Keratinocyte (primary cell): ENCODE measurements around the gene ERAS. TPM values are rescaled to one million over a fixed set of nuclear protein-coding genes. Genes with fewer than 3 reads are reported as not detected.
A peak's percentile ranks its signal among the peaks of the same experiment; 100 is the strongest.

Source experiments
- DNase-seq: peaks from one replicate; pipeline ENCODE4 v3.0.0-alpha.2; 2011; ENCODE audit warnings: low read depth, missing footprints, low spot score
- FAIRE-seq: peaks from 2 replicates; lab custom pipeline; 2011; peaks lifted over from hg19 to GRCh38; lab: Jason Lieb, UNC
- H2AFZ ChIP-seq: 2 replicates; pipeline ENCODE4 v1.6.0; 2012; ENCODE audit warnings: low read length, control low read depth, inconsistent platforms; ENCODE audit not compliant: control insufficient read depth
- H3K27ac ChIP-seq: 2 replicates; pipeline ENCODE4 v1.5.1; 2011; ENCODE audit warnings: low read length; ENCODE audit not compliant: control insufficient read depth, insufficient read depth
- H3K27me3 ChIP-seq: 3 replicates; pipeline ENCODE4 v1.6.0; 2011; ENCODE audit warnings: low read length; ENCODE audit not compliant: control insufficient read depth, insufficient read depth; ENCODE audit errors: extremely low read depth
- H3K36me3 ChIP-seq, 2 experiments: 2 replicates in 1 of 2; 3 replicates in 1 of 2; pipeline ENCODE4 v1.5.1; 2011; ENCODE audit warnings: low read length in 2 of 2, mild to moderate bottlenecking in 1 of 2; ENCODE audit not compliant: control insufficient read depth in 2 of 2, insufficient read depth in 2 of 2; ENCODE audit errors: extremely low read depth in 1 of 2
- H3K4me1 ChIP-seq: 3 replicates; pipeline ENCODE4 v1.5.1; 2011; ENCODE audit warnings: low read length; ENCODE audit not compliant: control insufficient read depth, insufficient read depth; ENCODE audit errors: extremely low read depth
- H3K4me2 ChIP-seq: 3 replicates; pipeline ENCODE4 v1.6.0; 2011; ENCODE audit warnings: low read depth, low read length; ENCODE audit not compliant: control insufficient read depth, insufficient read depth; ENCODE audit errors: extremely low read depth
- H3K4me3 ChIP-seq, 3 experiments: fragments of 200-600 bp in 1 of 3; sonication (generic) in 1 of 3; 2 replicates in 2 of 3; 3 replicates in 1 of 3; pipeline ENCODE4 v1.5.1; 2011 to 2016; ENCODE audit warnings: low read length in 3 of 3, mild to moderate bottlenecking in 3 of 3, control low read depth in 2 of 3, inconsistent platforms in 1 of 3, low read depth in 1 of 3, mixed read lengths in 1 of 3, mixed run types in 1 of 3, moderate library complexity in 1 of 3; ENCODE audit not compliant: control insufficient read depth in 2 of 3, insufficient read depth in 2 of 3; ENCODE audit errors: extremely low read depth in 1 of 3
- H3K79me2 ChIP-seq: 2 replicates; pipeline ENCODE4 v1.6.0; 2012; ENCODE audit warnings: low read length; ENCODE audit not compliant: control insufficient read depth, insufficient read depth
- H3K9ac ChIP-seq: 3 replicates; pipeline ENCODE4 v1.6.0; 2011; ENCODE audit warnings: low read length; ENCODE audit not compliant: control insufficient read depth, insufficient read depth; ENCODE audit errors: extremely low read depth
- H3K9me1 ChIP-seq: 3 replicates; pipeline ENCODE4 v1.6.0; 2011; ENCODE audit warnings: low read length; ENCODE audit not compliant: control insufficient read depth, insufficient read depth; ENCODE audit errors: extremely low read depth
- H3K9me3 ChIP-seq: 2 replicates; pipeline ENCODE4 v1.5.1; 2012; ENCODE audit warnings: low read depth, low read length; ENCODE audit not compliant: control insufficient read depth
- H4K20me1 ChIP-seq: 3 replicates; pipeline ENCODE4 v1.6.0; 2011; ENCODE audit warnings: low read length; ENCODE audit not compliant: control insufficient read depth, insufficient read depth; ENCODE audit errors: extremely low read depth
- EZH2 ChIP-seq: IDR thresholded peaks from one replicate; pipeline ENCODE4 v1.6.1; 2012; ENCODE audit warnings: inconsistent platforms, mild to moderate bottlenecking, low read length, moderate library complexity
- dilution Hi-C: fragments of 300-500 bp; cut with MboI; formaldehyde crosslinking; loops from one replicate; pipeline ENCODE4 v1.7.0; 2020; ENCODE audit warnings: low sequenced_read_pairs; ENCODE audit not compliant: extremely low pct_ligation_motif_present
- polyA plus RNA-seq, 5 experiments: library from polyadenylated mRNA; depleted of rRNA in 3 of 5; stranded (reverse) in 3 of 5; stranded (forward) in 1 of 5; unstranded in 1 of 5; fragments of >200 nt; gene quantifications; 1 replicate in 1 of 5; 2 replicates in 3 of 5; 3 replicates in 1 of 5; pipeline versions ENCODE4 v1.2.1 to v1.2.3, GENCODE V29; 2011 to 2012; ENCODE audit warnings: missing spikeins in 2 of 5, low read depth in 1 of 5, low replicate concordance in 1 of 5
- TF ChIP-seq, protein P1 (sequence below), 3 experiments: IDR thresholded peaks in 1 of 3; conservative IDR thresholded peaks in 1 of 3; optimal IDR thresholded peaks in 1 of 3; 2 replicates in 2 of 3; 3 replicates in 1 of 3; pipeline versions ENCODE3 to v1.5.1; 2011; ENCODE audit warnings: low read length in 3 of 3, mild to moderate bottlenecking in 3 of 3, moderate library complexity in 2 of 3, control low read depth in 1 of 3, inconsistent platforms in 1 of 3; ENCODE audit not compliant: insufficient read depth in 2 of 3; ENCODE audit errors: extremely low read depth in 1 of 3

Gene ERAS
- polyA plus RNA-seq, 1 donor (not counting 4 experiments of a cell fraction or from before 2014, with no cell fraction given) = not detected

DNA sequence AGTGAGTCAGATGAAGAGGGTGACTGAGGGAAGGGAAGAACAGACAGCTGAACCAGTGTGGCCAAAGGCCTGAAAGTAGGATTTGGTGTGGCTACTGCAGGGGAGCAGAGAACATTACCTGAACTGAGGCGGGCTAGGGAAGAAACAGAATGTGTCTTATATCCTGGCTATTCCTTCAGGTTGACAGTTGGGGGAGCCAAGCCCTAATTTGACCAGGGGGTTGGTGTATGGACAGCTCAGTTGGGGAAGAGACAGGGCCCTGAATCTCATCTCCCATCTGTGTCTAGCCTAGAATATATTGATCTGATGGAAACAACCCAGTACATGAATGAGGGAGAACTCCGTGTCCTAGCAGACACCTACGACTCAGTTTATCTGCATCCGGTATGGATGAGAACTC lies 20.2 kb upstream of the ERAS start:
- Histone ChIP-seq H3K79me2 (no peaks in the 10 kb centered on the region), H3K9ac (no peak overlapping the region), H2AFZ (no peak overlapping the region), H3K4me3 (no peak overlapping the region), H3K4me1 (peaks cover 4% of the 10 kb centered on the region), H3K27ac (no peak overlapping the region), H3K36me3 (peaks cover 0 to 1% of the 10 kb centered on the region in 2 experiments), H4K20me1 (no peaks in the 10 kb centered on the region), H3K27me3 (no peaks in the 10 kb centered on the region), H3K9me1 (no peaks in the 10 kb centered on the region), H3K9me3 (no peaks in the 10 kb centered on the region), H3K4me2 (no peak overlapping the region)
- dilution Hi-C loops = no loop called here
- DNase-seq (no peak), FAIRE-seq (no peak)
- TF ChIP-seq, protein P1, sequence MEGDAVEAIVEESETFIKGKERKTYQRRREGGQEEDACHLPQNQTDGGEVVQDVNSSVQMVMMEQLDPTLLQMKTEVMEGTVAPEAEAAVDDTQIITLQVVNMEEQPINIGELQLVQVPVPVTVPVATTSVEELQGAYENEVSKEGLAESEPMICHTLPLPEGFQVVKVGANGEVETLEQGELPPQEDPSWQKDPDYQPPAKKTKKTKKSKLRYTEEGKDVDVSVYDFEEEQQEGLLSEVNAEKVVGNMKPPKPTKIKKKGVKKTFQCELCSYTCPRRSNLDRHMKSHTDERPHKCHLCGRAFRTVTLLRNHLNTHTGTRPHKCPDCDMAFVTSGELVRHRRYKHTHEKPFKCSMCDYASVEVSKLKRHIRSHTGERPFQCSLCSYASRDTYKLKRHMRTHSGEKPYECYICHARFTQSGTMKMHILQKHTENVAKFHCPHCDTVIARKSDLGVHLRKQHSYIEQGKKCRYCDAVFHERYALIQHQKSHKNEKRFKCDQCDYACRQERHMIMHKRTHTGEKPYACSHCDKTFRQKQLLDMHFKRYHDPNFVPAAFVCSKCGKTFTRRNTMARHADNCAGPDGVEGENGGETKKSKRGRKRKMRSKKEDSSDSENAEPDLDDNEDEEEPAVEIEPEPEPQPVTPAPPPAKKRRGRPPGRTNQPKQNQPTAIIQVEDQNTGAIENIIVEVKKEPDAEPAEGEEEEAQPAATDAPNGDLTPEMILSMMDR (optimal IDR thresholded peaks at IDR 0.05 in 1 of 3, IDR thresholded peaks at IDR 0.05 in 1 of 3, conservative IDR thresholded peaks at IDR 0.05 in 1 of 3; ENCODE audit: extremely low read depth in 1 of 3, insufficient read depth in 2 of 3, low read length in 3 of 3) = peak in 1 of 3 experiments; percentile 20
- no peak for TF ChIP-seq EZH2

DNA sequence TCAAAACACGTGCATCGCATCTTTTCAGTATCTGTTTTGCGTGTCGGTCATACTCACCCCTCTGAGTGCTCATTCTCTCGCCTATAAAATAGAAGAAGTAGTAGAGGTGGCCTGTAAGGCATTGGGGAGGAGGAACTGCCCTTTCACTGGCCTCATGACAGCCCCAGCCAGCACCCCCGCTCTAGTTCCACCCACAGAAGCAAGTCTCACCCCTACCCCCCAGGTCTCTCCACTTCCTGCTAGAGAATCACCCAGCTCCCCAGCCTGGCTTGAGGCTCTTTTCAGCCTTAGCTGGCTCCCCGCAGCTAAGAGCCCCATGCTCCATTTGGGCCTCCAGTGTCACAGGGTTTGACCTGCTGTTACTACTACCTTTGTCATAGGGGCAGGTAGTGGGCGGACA lies 12.7 kb upstream of the ERAS start:
- dilution Hi-C loops = no loop called here
- no peak overlapping the region for H3K9ac ChIP-seq
- H3K9me3 ChIP-seq = no peaks in the 10 kb centered on the region
- H3K36me3 ChIP-seq = peaks cover 0 to 5% of the 10 kb centered on the region in 2 experiments
- DNase-seq (no peak), FAIRE-seq (no peak)
- no peak overlapping the region for H3K4me2 ChIP-seq
- no peak overlapping the region for H2AFZ ChIP-seq
- no peaks in the 10 kb centered on the region for H3K4me1 ChIP-seq
- no peak overlapping the region for H3K27ac ChIP-seq
- no peaks in the 10 kb centered on the region for H3K9me1 ChIP-seq
- no peaks in the 10 kb centered on the region for H3K27me3 ChIP-seq
- TF ChIP-seq EZH2 = no peak
- TF ChIP-seq, protein P1 (optimal IDR thresholded peaks at IDR 0.05 in 1 of 3, IDR thresholded peaks at IDR 0.05 in 1 of 3, conservative IDR thresholded peaks at IDR 0.05 in 1 of 3; ENCODE audit: extremely low read depth in 1 of 3, insufficient read depth in 2 of 3, low read length in 3 of 3) = no peak
- no peaks in the 10 kb centered on the region for H4K20me1 ChIP-seq
- no peaks in the 10 kb centered on the region for H3K79me2 ChIP-seq
- H3K4me3 ChIP-seq = no peak overlapping the region
